ENCODE results near the gene DHRS3. TPM values are rescaled to one million over a fixed set of nuclear protein-coding genes. Genes with fewer than 3 reads are reported as not detected.

DHRS3 gene
- total RNA-seq, 4 donors from 2014 or later, result 92.4 to 130 (median 107) TPM

- no peak for TF ChIP-seq POLR2A (IDR thresholded peaks at IDR 0.05)
- TF ChIP-seq, protein P1, sequence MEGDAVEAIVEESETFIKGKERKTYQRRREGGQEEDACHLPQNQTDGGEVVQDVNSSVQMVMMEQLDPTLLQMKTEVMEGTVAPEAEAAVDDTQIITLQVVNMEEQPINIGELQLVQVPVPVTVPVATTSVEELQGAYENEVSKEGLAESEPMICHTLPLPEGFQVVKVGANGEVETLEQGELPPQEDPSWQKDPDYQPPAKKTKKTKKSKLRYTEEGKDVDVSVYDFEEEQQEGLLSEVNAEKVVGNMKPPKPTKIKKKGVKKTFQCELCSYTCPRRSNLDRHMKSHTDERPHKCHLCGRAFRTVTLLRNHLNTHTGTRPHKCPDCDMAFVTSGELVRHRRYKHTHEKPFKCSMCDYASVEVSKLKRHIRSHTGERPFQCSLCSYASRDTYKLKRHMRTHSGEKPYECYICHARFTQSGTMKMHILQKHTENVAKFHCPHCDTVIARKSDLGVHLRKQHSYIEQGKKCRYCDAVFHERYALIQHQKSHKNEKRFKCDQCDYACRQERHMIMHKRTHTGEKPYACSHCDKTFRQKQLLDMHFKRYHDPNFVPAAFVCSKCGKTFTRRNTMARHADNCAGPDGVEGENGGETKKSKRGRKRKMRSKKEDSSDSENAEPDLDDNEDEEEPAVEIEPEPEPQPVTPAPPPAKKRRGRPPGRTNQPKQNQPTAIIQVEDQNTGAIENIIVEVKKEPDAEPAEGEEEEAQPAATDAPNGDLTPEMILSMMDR (IDR thresholded peaks at IDR 0.05), result no peak
- WGBS, 2 donors, result 89 to 92% methylated on average over 13 of the region's 13 CpGs
- intact Hi-C loops (cut with DNase I; ENCODE audit: low total_unique reads), result no loop called here
- DNase-seq (ENCODE audit: low spot score in 2 of 2), result no peak
- H3K4me3 ChIP-seq (ENCODE audit: low read depth, poor library complexity, severe bottlenecking), result no peak overlapping the region
These were observed 62.3 kb downstream of the DHRS3 start for GRCh38 chr1:12555411-12556367.

GRCh38 chr1:12554521-12555305 lies 63.3 kb downstream of the DHRS3 start:
- no peak for DNase-seq (ENCODE audit: low spot score in 2 of 2)
- H3K4me3 ChIP-seq (ENCODE audit: low read depth, poor library complexity, severe bottlenecking), result no peak overlapping the region
- intact Hi-C loops (cut with DNase I; ENCODE audit: low total_unique reads), result no loop called here
- 90 to 91% methylated on average over 13 to 18 of the region's 18 CpGs for WGBS, 2 donors
- no peak for TF ChIP-seq POLR2A (IDR thresholded peaks at IDR 0.05)
- TF ChIP-seq, protein P1 (IDR thresholded peaks at IDR 0.05), result no peak

- TF ChIP-seq, protein P1 (IDR thresholded peaks at IDR 0.05), result no peak
- no peak for TF ChIP-seq POLR2A (IDR thresholded peaks at IDR 0.05)
- intact Hi-C loops (cut with DNase I; ENCODE audit: low total_unique reads), result no loop called here
- no peak for DNase-seq (ENCODE audit: low spot score in 2 of 2)
- 75 to 94% methylated on average over 3 of the region's 3 CpGs for WGBS, 2 donors
- H3K4me3 ChIP-seq (ENCODE audit: low read depth, poor library complexity, severe bottlenecking), result no peak overlapping the region
These were observed 64.0 kb downstream of the DHRS3 start for GRCh38 chr1:12553963-12554362.

DNA sequence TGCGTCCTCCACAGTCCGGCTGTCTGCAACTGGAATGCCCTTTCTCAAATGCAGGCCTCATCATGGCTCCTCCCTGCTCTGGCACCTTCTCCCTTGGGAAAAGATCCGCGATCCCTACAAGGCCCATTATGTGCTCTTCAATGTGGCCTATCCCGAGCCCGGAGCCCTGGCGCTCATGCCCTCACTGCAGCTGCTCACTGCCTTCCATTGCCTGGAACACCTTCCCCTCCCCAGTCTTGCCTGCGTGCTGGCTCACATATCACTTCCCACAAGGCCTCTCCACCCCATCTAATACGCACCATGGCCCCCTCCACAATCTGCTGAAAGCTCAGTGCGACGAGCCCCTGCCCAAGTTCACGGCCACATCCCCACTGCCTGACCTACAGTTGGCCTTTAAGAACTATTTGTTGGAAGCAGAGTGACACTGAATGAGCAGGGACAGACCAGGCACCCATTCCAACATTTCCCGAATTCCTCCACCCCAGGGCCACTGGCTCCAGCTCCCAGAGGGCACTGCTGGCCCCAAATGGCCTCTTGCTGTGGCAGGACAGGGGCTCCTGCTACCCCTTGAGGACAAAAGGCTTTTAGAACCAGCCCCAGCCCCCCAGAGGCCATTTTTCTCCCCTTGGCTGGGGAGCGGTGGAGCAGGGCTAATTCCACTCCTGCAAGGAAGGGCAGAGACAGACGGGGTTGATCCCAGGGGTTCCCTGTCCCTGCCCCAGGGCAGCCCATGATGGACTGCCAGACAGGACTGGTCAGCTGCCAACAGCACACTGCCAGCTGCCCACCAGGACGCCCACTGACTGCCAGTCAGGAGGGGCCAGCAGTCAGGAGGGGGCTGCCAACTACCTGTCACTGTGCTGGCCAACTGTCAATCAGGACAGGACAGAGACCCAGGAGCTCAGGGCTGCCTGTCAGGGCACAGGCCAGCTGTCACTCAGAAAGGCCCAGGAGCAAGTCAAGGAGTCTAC lies 64.8 kb downstream of the DHRS3 start:
- WGBS, 2 donors, result 82 to 85% methylated on average over 16 of the region's 16 CpGs
- TF ChIP-seq POLR2A (IDR thresholded peaks at IDR 0.05), result no peak
- TF ChIP-seq, protein P1 (IDR thresholded peaks at IDR 0.05), result no peak
- intact Hi-C loops (cut with DNase I; ENCODE audit: low total_unique reads), result no loop called here
- H3K4me3 ChIP-seq (ENCODE audit: low read depth, poor library complexity, severe bottlenecking), result no peak overlapping the region
- no peak for DNase-seq (ENCODE audit: low spot score in 2 of 2)
